ENCODE results near the gene CCSER2. TPM values are rescaled to one million over a fixed set of nuclear protein-coding genes. Genes with fewer than 3 reads are reported as not detected.
A peak's percentile ranks its signal among the peaks of the same experiment; 100 is the strongest.

The CCSER2 gene
- total RNA-seq, 1 experiment from 2014 or later = 56.6 TPM

- ChIA-PET CTCF (no interaction called here), POLR2A (ENCODE audit: unreplicated experiment) (no interaction called here)
- Histone ChIP-seq H3K9me3 (ENCODE audit: insufficient read depth, low read depth) (no peaks in the 10 kb centered on the region; the same call in 1 of the 2 replicates), H3K27ac (no peak overlapping the region), H3K4me3 (no peak overlapping the region), H4K20me1 (ENCODE audit: insufficient read depth) (no peaks in the 10 kb centered on the region), H3K36me3 (ENCODE audit: low read depth) (no peaks in the 10 kb centered on the region), H3K27me3 (ENCODE audit: insufficient read depth, low read depth) (no peaks in the 10 kb centered on the region), H3K9me2 (ENCODE audit: insufficient read depth) (no peaks in the 10 kb centered on the region), H3K4me2 (0 out of 2 replicates have a peak overlapping the region, but pooled peaks have one; percentile 18), H3K79me2 (ENCODE audit: low read depth) (no peaks in the 10 kb centered on the region), H3K4me1 (replicated peaks; ENCODE audit: insufficient read depth) (peaks cover 10% of the 10 kb centered on the region), H2AFZ (no peak overlapping the region), H3F3A (ENCODE audit: insufficient read depth, low read depth) (peaks cover 5% of the 10 kb centered on the region; the same call in 1 of the 2 replicates)
- intact Hi-C loops (cut with micrococcal nuclease; ENCODE audit: unreplicated experiment) = no loop called here
- TF ChIP-seq EZH2 (IDR thresholded peaks at IDR 0.05; ENCODE audit: low read depth) (no peak), CTCF (conservative IDR thresholded peaks at IDR 0.05) (no peak)
- no TSS peak for BruUV-seq (replicated peaks)
- no peak for DNase-seq
These were observed 20.4 kb upstream of the CCSER2 start for GRCh38 chr10:84308021-84308420.

- peaks cover 5% of the 10 kb centered on the region; the same call in 1 of the 2 replicates for H3F3A ChIP-seq (ENCODE audit: insufficient read depth, low read depth)
- H3K27me3 ChIP-seq (ENCODE audit: insufficient read depth, low read depth) = no peaks in the 10 kb centered on the region
- no peak overlapping the region for H3K4me3 ChIP-seq
- CTCF ChIA-PET = no interaction called here
- H3K79me2 ChIP-seq (ENCODE audit: low read depth) = no peaks in the 10 kb centered on the region
- H3K9me2 ChIP-seq (ENCODE audit: insufficient read depth) = no peaks in the 10 kb centered on the region
- H2AFZ ChIP-seq = no peak overlapping the region
- peaks cover 10% of the 10 kb centered on the region for H3K4me1 ChIP-seq (replicated peaks; ENCODE audit: insufficient read depth)
- DNase-seq = peak in 1 of 2 experiments; percentile 72
- intact Hi-C loops (cut with micrococcal nuclease; ENCODE audit: unreplicated experiment) = loop anchor here (1.0 kb wide), 1 partner anchor 20 kb away; the partner anchor contains the start of gene CCSER2
- TF ChIP-seq CTCF (conservative IDR thresholded peaks at IDR 0.05) (no peak), EZH2 (IDR thresholded peaks at IDR 0.05; ENCODE audit: low read depth) (no peak)
- H3K27ac ChIP-seq = no peak overlapping the region
- BruUV-seq (replicated peaks) = no TSS peak
- no peaks in the 10 kb centered on the region for H4K20me1 ChIP-seq (ENCODE audit: insufficient read depth)
- peak overlapping the region; percentile 18 for H3K4me2 ChIP-seq
- no peaks in the 10 kb centered on the region; the same call in 1 of the 2 replicates for H3K9me3 ChIP-seq (ENCODE audit: insufficient read depth, low read depth)
- POLR2A ChIA-PET (ENCODE audit: unreplicated experiment) = no interaction called here
- no peaks in the 10 kb centered on the region for H3K36me3 ChIP-seq (ENCODE audit: low read depth)
These were observed 19.7 kb upstream of the CCSER2 start for GRCh38 chr10:84308481-84309304.

DNA sequence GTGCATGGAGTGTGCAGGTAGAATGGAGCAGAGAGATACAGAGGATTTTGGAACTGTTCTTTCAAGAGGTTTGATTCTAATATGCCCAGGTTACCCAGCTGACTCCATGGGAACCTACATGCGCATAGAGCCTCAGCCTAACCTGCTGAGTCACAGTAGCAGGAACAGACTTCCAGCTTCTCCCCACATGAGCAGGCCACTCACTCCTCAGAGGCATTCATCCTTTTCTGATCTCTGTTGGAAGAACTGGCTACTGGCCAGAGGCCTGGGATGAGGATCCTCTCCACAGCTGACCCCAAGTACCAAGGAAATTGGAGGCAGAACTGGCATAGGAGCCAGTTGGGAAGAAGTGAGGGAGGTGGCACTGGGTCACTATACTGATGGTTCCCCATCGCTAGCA is 17.9 kb upstream of the CCSER2 start:
- peak in 1 of 2 experiments; percentile 18 for DNase-seq
- Histone ChIP-seq H3K4me2 (no peak overlapping the region), H3F3A (ENCODE audit: insufficient read depth, low read depth) (peaks cover 5% of the 10 kb centered on the region; the same call in 1 of the 2 replicates), H3K9me2 (ENCODE audit: insufficient read depth) (no peaks in the 10 kb centered on the region), H3K4me1 (replicated peaks; ENCODE audit: insufficient read depth) (peaks cover 10% of the 10 kb centered on the region), H2AFZ (no peak overlapping the region), H3K36me3 (ENCODE audit: low read depth) (no peaks in the 10 kb centered on the region), H3K27me3 (ENCODE audit: insufficient read depth, low read depth) (no peaks in the 10 kb centered on the region), H3K4me3 (no peak overlapping the region), H4K20me1 (ENCODE audit: insufficient read depth) (no peaks in the 10 kb centered on the region), H3K9me3 (ENCODE audit: insufficient read depth, low read depth) (no peaks in the 10 kb centered on the region; the same call in 1 of the 2 replicates), H3K79me2 (ENCODE audit: low read depth) (no peaks in the 10 kb centered on the region), H3K27ac (no peak overlapping the region)
- intact Hi-C loops (cut with micrococcal nuclease; ENCODE audit: unreplicated experiment) = no loop called here
- ChIA-PET POLR2A (ENCODE audit: unreplicated experiment) (no interaction called here), CTCF (no interaction called here)
- no peak for TF ChIP-seq CTCF (conservative IDR thresholded peaks at IDR 0.05)
- TF ChIP-seq EZH2 (IDR thresholded peaks at IDR 0.05; ENCODE audit: low read depth) = no peak
- BruUV-seq (replicated peaks) = no TSS peak
